ENCODE measurements around the gene CAD. TPM values are rescaled to one million over a fixed set of nuclear protein-coding genes. Genes with fewer than 3 reads are reported as not detected.

The CAD gene
- total RNA-seq, 1 experiment from 2014 or later = 86.4 TPM

DNA sequence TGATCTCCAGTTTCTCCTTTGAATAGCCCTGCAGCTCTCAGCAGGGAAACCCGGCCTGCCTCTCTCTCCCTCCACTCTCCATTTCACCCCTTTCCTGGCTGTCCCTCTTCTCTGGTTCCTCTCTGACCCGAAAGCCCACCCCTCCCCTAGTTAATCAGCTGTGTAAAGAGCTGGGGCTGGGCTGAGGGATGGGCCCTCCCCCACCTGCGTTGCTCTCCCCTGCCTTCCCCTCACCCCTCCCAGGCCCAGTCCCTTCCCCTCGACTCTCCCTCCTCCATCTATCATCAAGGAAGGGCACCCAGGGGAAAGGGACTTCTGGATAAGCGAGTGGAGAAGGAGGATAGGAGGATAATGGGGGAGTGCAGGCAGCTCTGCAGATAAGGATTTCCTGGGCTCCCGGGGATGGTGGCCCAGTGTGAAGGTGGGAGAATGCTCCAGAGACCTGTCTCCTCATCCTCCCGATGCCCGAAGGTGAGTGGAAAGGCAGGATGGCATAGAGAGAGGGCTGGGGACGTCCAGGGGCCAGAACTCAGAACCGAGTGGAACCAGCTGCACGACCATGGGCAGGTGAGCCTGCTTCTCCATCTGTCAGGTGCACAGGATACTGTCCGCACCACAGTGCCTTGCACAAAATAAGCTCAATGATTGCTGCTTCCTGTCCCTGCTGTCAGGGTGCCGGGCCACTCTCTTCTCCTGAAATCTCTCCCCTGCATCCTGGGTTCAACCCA lies 33.6 kb downstream of the CAD start:
- Histone ChIP-seq H3K9me3 (no peaks in the 10 kb centered on the region), H3K4me3 (ENCODE audit: low read depth, low read length) (no peak overlapping the region), H3K4me1 (no peaks in the 10 kb centered on the region), H3K36me3 (ENCODE audit: control insufficient read depth, insufficient read depth, low read length) (no peaks in the 10 kb centered on the region), H3K27me3 (replicated peaks; ENCODE audit: control insufficient read depth, insufficient read depth, low read length) (no peaks in the 10 kb centered on the region)
- ChIA-PET POLR2A (no interaction called here), CTCF (interaction anchor here (1.1 kb wide), 1 partner anchor 29 kb away, joined by 6 read pairs; no protein-coding TSS in a partner anchor)
- no TSS peak for BruUV-seq (replicated peaks)
- intact Hi-C loops (cut with micrococcal nuclease; ENCODE audit: unreplicated experiment) = loop anchor here (1.0 kb wide), 2 partner anchors 29 to 52 kb away; no protein-coding TSS in a partner anchor
- H3K4me3 Mint-ChIP-seq (ENCODE audit: unreplicated experiment) = no peak overlapping the region
- TF ChIP-seq, protein P1, sequence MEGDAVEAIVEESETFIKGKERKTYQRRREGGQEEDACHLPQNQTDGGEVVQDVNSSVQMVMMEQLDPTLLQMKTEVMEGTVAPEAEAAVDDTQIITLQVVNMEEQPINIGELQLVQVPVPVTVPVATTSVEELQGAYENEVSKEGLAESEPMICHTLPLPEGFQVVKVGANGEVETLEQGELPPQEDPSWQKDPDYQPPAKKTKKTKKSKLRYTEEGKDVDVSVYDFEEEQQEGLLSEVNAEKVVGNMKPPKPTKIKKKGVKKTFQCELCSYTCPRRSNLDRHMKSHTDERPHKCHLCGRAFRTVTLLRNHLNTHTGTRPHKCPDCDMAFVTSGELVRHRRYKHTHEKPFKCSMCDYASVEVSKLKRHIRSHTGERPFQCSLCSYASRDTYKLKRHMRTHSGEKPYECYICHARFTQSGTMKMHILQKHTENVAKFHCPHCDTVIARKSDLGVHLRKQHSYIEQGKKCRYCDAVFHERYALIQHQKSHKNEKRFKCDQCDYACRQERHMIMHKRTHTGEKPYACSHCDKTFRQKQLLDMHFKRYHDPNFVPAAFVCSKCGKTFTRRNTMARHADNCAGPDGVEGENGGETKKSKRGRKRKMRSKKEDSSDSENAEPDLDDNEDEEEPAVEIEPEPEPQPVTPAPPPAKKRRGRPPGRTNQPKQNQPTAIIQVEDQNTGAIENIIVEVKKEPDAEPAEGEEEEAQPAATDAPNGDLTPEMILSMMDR (IDR thresholded peaks at IDR 0.05; ENCODE audit: insufficient read depth in 1 of 2, low read depth in 1 of 2, low read length in 1 of 2, severe bottlenecking in 1 of 2, unreplicated experiment in 1 of 2) = no peak
- no peaks in the 10 kb centered on the region for H3K27me3 Mint-ChIP-seq (ENCODE audit: insufficient read depth, unreplicated experiment)
- H3K36me3 Mint-ChIP-seq (ENCODE audit: insufficient read depth, unreplicated experiment) = peaks cover 15% of the 10 kb centered on the region
- no peak for DNase-seq
- H3K9me3 Mint-ChIP-seq (ENCODE audit: unreplicated experiment) = no peaks in the 10 kb centered on the region
- no peaks in the 10 kb centered on the region for H3K4me1 Mint-ChIP-seq (ENCODE audit: low read depth, unreplicated experiment)
- H3K27ac Mint-ChIP-seq (ENCODE audit: unreplicated experiment) = no peak overlapping the region

DNA sequence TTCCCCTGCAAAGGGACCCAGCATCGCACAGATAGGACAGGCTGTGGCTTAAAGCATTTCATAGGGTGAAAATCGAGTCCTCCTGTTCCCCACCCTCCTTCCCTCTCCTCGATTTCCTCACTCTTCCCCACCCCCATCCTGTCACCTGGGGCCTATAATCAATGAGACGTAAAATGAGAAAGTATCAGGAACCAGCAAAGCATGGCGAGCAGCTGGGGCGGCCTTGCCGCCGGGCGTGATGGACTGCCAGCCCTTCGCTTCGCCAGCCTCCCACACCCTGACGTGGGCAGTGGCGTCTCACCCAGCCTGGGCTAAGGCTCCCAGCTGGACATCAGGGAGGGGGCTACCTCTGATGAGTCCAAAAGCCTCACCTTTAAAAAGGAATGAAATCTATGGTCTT lies 34.6 kb downstream of the CAD start:
- DNase-seq = no peak
- Mint-ChIP-seq H3K9me3 (ENCODE audit: unreplicated experiment) (no peaks in the 10 kb centered on the region), H3K27ac (ENCODE audit: unreplicated experiment) (no peak overlapping the region), H3K4me3 (ENCODE audit: unreplicated experiment) (no peak overlapping the region), H3K27me3 (ENCODE audit: insufficient read depth, unreplicated experiment) (no peaks in the 10 kb centered on the region), H3K4me1 (ENCODE audit: low read depth, unreplicated experiment) (no peaks in the 10 kb centered on the region), H3K36me3 (ENCODE audit: insufficient read depth, unreplicated experiment) (peaks cover 15% of the 10 kb centered on the region)
- no peaks in the 10 kb centered on the region for H3K9me3 ChIP-seq
- no peaks in the 10 kb centered on the region for H3K36me3 ChIP-seq (ENCODE audit: control insufficient read depth, insufficient read depth, low read length)
- no peak overlapping the region for H3K4me3 ChIP-seq (ENCODE audit: low read depth, low read length)
- BruUV-seq (replicated peaks) = no TSS peak
- CTCF ChIA-PET = no interaction called here
- intact Hi-C loops (cut with micrococcal nuclease; ENCODE audit: unreplicated experiment) = no loop called here
- H3K4me1 ChIP-seq = no peaks in the 10 kb centered on the region
- TF ChIP-seq, protein P1 (IDR thresholded peaks at IDR 0.05; ENCODE audit: insufficient read depth in 1 of 2, low read depth in 1 of 2, low read length in 1 of 2, severe bottlenecking in 1 of 2, unreplicated experiment in 1 of 2) = no peak
- H3K27me3 ChIP-seq (replicated peaks; ENCODE audit: control insufficient read depth, insufficient read depth, low read length) = no peaks in the 10 kb centered on the region
- POLR2A ChIA-PET = no interaction called here

DNA sequence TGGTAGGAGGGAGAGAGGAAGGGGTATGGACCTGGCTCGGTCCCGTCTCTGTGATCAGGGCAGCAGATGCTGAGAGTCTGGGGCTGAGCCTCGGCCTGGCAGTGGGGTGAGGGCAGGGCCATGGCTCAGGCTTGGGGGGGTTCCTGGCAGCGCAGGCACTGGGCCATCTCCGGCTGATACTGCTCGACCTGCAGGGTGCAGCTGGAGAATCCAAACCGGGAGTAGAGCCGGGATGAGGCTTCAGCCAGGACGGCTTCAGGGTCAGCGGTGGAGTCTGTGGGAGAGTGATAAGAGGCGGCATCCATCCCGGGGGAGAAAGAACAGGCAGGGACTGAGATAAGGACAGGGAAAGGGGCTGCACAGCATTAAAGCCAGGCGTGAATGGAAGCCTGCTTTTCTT lies 38.0 kb downstream of the CAD start:
- Histone ChIP-seq H3K27me3 (replicated peaks; ENCODE audit: control insufficient read depth, insufficient read depth, low read length) (no peaks in the 10 kb centered on the region), H3K4me1 (no peaks in the 10 kb centered on the region), H3K36me3 (ENCODE audit: control insufficient read depth, insufficient read depth, low read length) (no peaks in the 10 kb centered on the region), H3K4me3 (ENCODE audit: low read depth, low read length) (no peak overlapping the region), H3K9me3 (no peaks in the 10 kb centered on the region)
- POLR2A ChIA-PET = no interaction called here
- Mint-ChIP-seq H3K36me3 (ENCODE audit: insufficient read depth, unreplicated experiment) (no peaks in the 10 kb centered on the region), H3K27ac (ENCODE audit: unreplicated experiment) (no peak overlapping the region), H3K9me3 (ENCODE audit: unreplicated experiment) (no peaks in the 10 kb centered on the region), H3K4me3 (ENCODE audit: unreplicated experiment) (no peak overlapping the region), H3K4me1 (ENCODE audit: low read depth, unreplicated experiment) (no peaks in the 10 kb centered on the region), H3K27me3 (ENCODE audit: insufficient read depth, unreplicated experiment) (peaks cover 5% of the 10 kb centered on the region)
- intact Hi-C loops (cut with micrococcal nuclease; ENCODE audit: unreplicated experiment) = no loop called here
- no TSS peak for BruUV-seq (replicated peaks)
- CTCF ChIA-PET = interaction anchor here (0.7 kb wide), 1 partner anchor 48 kb away, joined by 4 read pairs; no protein-coding TSS in a partner anchor
- no peak for DNase-seq
- TF ChIP-seq, protein P1 (IDR thresholded peaks at IDR 0.05; ENCODE audit: insufficient read depth in 1 of 2, low read depth in 1 of 2, low read length in 1 of 2, severe bottlenecking in 1 of 2, unreplicated experiment in 1 of 2) = no peak
